GM12878 (cell line): ENCODE measurements around the gene CASP10. TPM values are rescaled to one million over a fixed set of nuclear protein-coding genes. Genes with fewer than 3 reads are reported as not detected.

Source experiments
- CBX5 ChIP-seq: sonication (generic); IDR thresholded peaks from 2 replicates; pipeline ENCODE4 v1.6.1; 2016; ENCODE audit warnings: low read depth, moderate library complexity, mild to moderate bottlenecking, inconsistent platforms
- CHD4 ChIP-seq: fragments of 200-600 bp; sonication (generic); IDR thresholded peaks from 2 replicates; pipeline ENCODE4 v1.6.1; 2016; ENCODE audit warnings: mild to moderate bottlenecking
- EZH2 ChIP-seq: IDR thresholded peaks from 2 replicates; pipeline ENCODE4 v1.6.1; 2012; ENCODE audit warnings: low read depth, mild to moderate bottlenecking, control low read depth, inconsistent platforms, low read length, borderline replicate concordance; ENCODE audit not compliant: control insufficient read depth
- HCFC1 ChIP-seq: fragments of 150-350 bp; IDR thresholded peaks from 2 replicates; pipeline ENCODE4 v1.6.1; 2014; ENCODE audit warnings: low read length
- KLF5 ChIP-seq: fragments of 450-650 bp; IDR thresholded peaks from 2 replicates; pipeline ENCODE4 v1.6.1; 2014; ENCODE audit warnings: mild to moderate bottlenecking; ENCODE audit not compliant: partially characterized antibody
- MTA3 ChIP-seq: IDR thresholded peaks from 2 replicates; pipeline ENCODE4 v1.6.1; 2012; ENCODE audit warnings: low read length, inconsistent platforms, borderline replicate concordance
- MYC ChIP-seq: IDR thresholded peaks from 2 replicates; pipeline ENCODE4 v1.6.1; 2011; ENCODE audit warnings: mild to moderate bottlenecking, low read length, moderate library complexity, inconsistent platforms; ENCODE audit not compliant: insufficient read depth, insufficient replicate concordance, insufficient read length, severe bottlenecking
- NFYA ChIP-seq: IDR thresholded peaks from 2 replicates; pipeline ENCODE4 v1.6.1; 2011; ENCODE audit warnings: low read depth, mild to moderate bottlenecking, low read length, improper control_type of control experiment, borderline replicate concordance
- NR2F1 ChIP-seq: fragments of 450-650 bp; conservative IDR thresholded peaks from 2 replicates; pipeline ENCODE4 v1.6.1; 2017; ENCODE audit warnings: mild to moderate bottlenecking
- RUNX3 ChIP-seq: IDR thresholded peaks from 2 replicates; pipeline ENCODE4 v1.6.1; 2012; ENCODE audit warnings: low read length, inconsistent platforms
- SUPT20H ChIP-seq: IDR thresholded peaks from 2 replicates; pipeline ENCODE4 v1.6.1; 2011; ENCODE audit warnings: low read depth, mild to moderate bottlenecking, low read length, moderate library complexity, borderline replicate concordance; ENCODE audit not compliant: control insufficient read depth
- TAF1 ChIP-seq: IDR thresholded peaks from 2 replicates; pipeline ENCODE4 v1.6.1; 2011; ENCODE audit warnings: mild to moderate bottlenecking, low read depth, low read length, borderline replicate concordance
- WRNIP1 ChIP-seq: IDR thresholded peaks from 2 replicates; pipeline ENCODE4 v1.6.1; 2011; ENCODE audit warnings: low read depth, low read length, improper control_type of control experiment, borderline replicate concordance
- YY1 ChIP-seq: IDR thresholded peaks from 2 replicates; pipeline ENCODE4 v1.6.1; 2011; ENCODE audit warnings: low read depth, mild to moderate bottlenecking, low read length
- ZBED1 ChIP-seq: IDR thresholded peaks from 2 replicates; pipeline ENCODE4 v1.6.1; 2016; ENCODE audit warnings: borderline replicate concordance
- ZNF217 ChIP-seq: fragments of 450-650 bp; IDR thresholded peaks from 2 replicates; pipeline ENCODE4 v1.6.1; 2017; ENCODE audit warnings: antibody characterized with exemption, mild to moderate bottlenecking
- ZNF24 ChIP-seq: fragments of 450-650 bp; IDR thresholded peaks from 2 replicates; pipeline ENCODE4 v1.6.1; 2017; ENCODE audit warnings: antibody characterized with exemption, mild to moderate bottlenecking
- polyA plus RNA-seq, 11 experiments: library from polyadenylated mRNA; depleted of rRNA in 4 of 11; unstranded in 6 of 11; stranded (reverse) in 5 of 11; fragments of >200 nt; fragmentation: Nextera tagmentation in 4 of 11; fragmentation: Illumina TruSeq in 1 of 11; extraction: Ambion mirVana in 4 of 11; extraction: Trizol in 1 of 11; gene quantifications; 1 replicate in 1 of 11; 2 replicates in 10 of 11; pipeline versions ENCODE4 v1.2.1 to v1.2.3, GENCODE V29; 2011 to 2016; ENCODE audit warnings: inconsistent platforms in 2 of 11, missing spikeins in 2 of 11, low read depth in 1 of 11
- total RNA-seq, 4 experiments: library from RNA; depleted of rRNA in 3 of 4; stranded (reverse); fragments of >200 nt in 3 of 4; fragmentation: Illumina TruSeq in 1 of 4; extraction: Trizol in 1 of 4; gene quantifications; 2 replicates each; pipeline versions ENCODE4 v1.2.1 to v1.2.3, GENCODE V29; 2013 to 2021
- TF ChIP-seq, protein P1 (sequence below): IDR thresholded peaks from 2 replicates; pipeline ENCODE4 v1.6.1; 2012; ENCODE audit warnings: low read length, inconsistent platforms
- TF ChIP-seq, protein P2 (sequence below): fragments of 450-650 bp; formaldehyde crosslinking; IDR thresholded peaks from 2 replicates; pipeline ENCODE4 v1.4.0; 2022; ENCODE audit warnings: mild to moderate bottlenecking, moderate library complexity
- TF ChIP-seq, protein P3 (sequence below): fragments of 450-650 bp; IDR thresholded peaks from 2 replicates; pipeline ENCODE4 v1.6.1; 2016; ENCODE audit warnings: mild to moderate bottlenecking
- TF ChIP-seq, protein P4 (sequence below): IDR thresholded peaks from 2 replicates; pipeline ENCODE4 v1.6.1; 2011; ENCODE audit warnings: low read depth, low read length, improper control_type of control experiment, borderline replicate concordance

Gene CASP10
- total and polyA plus RNA-seq, 10 of the 15 experiments (the other 5 are each of a cell fraction or from before 2014, with no cell fraction given) = 7.2 to 14.1 (median 10.8) TPM

DNA sequence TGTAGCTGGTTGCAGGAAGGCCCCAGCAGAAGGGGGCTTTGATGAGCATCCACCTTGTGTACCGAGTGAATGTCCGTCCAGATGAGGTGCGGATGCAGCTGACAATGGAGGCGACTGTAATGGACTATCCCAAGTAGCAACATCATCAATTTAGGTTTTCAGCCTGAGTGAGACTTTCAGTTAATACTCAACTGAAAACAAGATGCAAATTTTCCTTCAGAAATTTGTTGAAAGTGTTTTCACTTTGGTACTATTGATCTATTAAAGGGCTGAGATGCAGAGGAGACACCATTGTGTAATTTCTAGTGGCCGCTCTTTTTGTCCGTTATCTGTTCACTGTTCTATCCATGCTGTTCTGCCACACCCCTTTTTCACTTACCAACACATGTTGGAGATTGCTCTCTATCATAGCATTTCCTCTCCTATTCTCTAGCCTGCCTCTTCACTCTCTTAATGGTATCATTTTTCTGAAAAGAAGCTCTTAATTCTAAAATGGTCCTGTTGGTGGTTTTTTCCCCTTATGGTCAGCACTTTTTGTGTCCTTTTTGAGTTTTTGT, 65.4 kb downstream of the CASP10 start (continued):
- TF ChIP-seq KLF5 (no peak), WRNIP1 (no peak), ZBED1 (no peak), NFYA (no peak), TAF1 (no peak), EZH2 (no peak), MYC (no peak), MTA3 (no peak), CHD4 (no peak), ZNF24 (no peak), ZNF217 (no peak), NR2F1 (no peak), RUNX3 (0 out of 2 replicates have a peak, but pooled peaks have one; percentile 20), YY1 (0 out of 2 replicates have a peak, but pooled peaks have one; percentile 34), CBX5 (no peak), SUPT20H (no peak), HCFC1 (no peak)
- TF ChIP-seq, protein P1, sequence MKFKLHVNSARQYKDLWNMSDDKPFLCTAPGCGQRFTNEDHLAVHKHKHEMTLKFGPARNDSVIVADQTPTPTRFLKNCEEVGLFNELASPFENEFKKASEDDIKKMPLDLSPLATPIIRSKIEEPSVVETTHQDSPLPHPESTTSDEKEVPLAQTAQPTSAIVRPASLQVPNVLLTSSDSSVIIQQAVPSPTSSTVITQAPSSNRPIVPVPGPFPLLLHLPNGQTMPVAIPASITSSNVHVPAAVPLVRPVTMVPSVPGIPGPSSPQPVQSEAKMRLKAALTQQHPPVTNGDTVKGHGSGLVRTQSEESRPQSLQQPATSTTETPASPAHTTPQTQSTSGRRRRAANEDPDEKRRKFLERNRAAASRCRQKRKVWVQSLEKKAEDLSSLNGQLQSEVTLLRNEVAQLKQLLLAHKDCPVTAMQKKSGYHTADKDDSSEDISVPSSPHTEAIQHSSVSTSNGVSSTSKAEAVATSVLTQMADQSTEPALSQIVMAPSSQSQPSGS = no peak
- TF ChIP-seq, protein P2, sequence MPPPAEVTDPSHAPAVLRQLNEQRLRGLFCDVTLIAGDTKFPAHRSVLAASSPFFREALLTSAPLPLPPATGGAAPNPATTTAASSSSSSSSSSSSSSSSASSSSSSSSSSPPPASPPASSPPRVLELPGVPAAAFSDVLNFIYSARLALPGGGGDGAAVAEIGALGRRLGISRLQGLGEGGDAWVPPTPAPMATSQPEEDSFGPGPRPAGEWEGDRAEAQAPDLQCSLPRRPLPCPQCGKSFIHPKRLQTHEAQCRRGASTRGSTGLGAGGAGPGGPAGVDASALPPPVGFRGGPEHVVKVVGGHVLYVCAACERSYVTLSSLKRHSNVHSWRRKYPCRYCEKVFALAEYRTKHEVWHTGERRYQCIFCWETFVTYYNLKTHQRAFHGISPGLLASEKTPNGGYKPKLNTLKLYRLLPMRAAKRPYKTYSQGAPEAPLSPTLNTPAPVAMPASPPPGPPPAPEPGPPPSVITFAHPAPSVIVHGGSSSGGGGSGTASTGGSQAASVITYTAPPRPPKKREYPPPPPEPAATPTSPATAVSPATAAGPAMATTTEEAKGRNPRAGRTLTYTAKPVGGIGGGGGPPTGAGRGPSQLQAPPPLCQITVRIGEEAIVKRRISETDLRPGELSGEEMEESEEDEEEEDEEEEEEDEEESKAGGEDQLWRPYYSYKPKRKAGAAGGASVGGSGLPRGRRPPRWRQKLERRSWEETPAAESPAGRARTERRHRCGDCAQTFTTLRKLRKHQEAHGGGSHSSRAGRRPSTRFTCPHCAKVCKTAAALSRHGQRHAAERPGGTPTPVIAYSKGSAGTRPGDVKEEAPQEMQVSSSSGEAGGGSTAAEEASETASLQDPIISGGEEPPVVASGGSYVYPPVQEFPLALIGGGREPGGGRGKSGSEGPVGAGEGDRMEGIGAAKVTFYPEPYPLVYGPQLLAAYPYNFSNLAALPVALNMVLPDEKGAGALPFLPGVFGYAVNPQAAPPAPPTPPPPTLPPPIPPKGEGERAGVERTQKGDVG (CRISPR knock-in tag) = no peak
- TF ChIP-seq, protein P3, sequence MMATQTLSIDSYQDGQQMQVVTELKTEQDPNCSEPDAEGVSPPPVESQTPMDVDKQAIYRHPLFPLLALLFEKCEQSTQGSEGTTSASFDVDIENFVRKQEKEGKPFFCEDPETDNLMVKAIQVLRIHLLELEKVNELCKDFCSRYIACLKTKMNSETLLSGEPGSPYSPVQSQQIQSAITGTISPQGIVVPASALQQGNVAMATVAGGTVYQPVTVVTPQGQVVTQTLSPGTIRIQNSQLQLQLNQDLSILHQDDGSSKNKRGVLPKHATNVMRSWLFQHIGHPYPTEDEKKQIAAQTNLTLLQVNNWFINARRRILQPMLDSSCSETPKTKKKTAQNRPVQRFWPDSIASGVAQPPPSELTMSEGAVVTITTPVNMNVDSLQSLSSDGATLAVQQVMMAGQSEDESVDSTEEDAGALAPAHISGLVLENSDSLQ = no peak
- TF ChIP-seq, protein P4, sequence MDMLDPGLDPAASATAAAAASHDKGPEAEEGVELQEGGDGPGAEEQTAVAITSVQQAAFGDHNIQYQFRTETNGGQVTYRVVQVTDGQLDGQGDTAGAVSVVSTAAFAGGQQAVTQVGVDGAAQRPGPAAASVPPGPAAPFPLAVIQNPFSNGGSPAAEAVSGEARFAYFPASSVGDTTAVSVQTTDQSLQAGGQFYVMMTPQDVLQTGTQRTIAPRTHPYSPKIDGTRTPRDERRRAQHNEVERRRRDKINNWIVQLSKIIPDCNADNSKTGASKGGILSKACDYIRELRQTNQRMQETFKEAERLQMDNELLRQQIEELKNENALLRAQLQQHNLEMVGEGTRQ = no peak
